ENCODE measurements around the gene AP1S2.
A peak's percentile ranks its signal among the peaks of the same experiment; 100 is the strongest.

The AP1S2 gene

GRCh38 chrX:15804563-15804962, 50.0 kb downstream of the AP1S2 start:
- DNase-seq = no peak

GRCh38 chrX:15797707-15798106, 56.9 kb downstream of the AP1S2 start:
- no peak for DNase-seq

- DNase-seq = no peak
Measured at GRCh38 chrX:15790769-15791290, 63.8 kb downstream of the AP1S2 start.

GRCh38 chrX:15789979-15790768, 64.4 kb downstream of the AP1S2 start, which contains the start of gene ZRSR2:
Gene ZRSR2, plus strand, starts transcription at chrX:15790484. Its CDS starts 12 bp downstream, at chrX:15790496.
- DNase-seq = peak; percentile 18

GRCh38 chrX:15786915-15787314, 67.7 kb downstream of the AP1S2 start:
- DNase-seq = no peak

- DNase-seq = no peak
Measured at GRCh38 chrX:15785176-15785750, 69.3 kb downstream of the AP1S2 start.

GRCh38 chrX:15781961-15782699, 72.5 kb downstream of the AP1S2 start:
- DNase-seq = no peak
